Measurements from ENCODE around the gene SMG7. TPM values are rescaled to one million over a fixed set of nuclear protein-coding genes. Genes with fewer than 3 reads are reported as not detected.
A peak's percentile ranks its signal among the peaks of the same experiment; 100 is the strongest.

SMG7 gene
- total RNA-seq, 1 donor from 2014 or later: 26.4 TPM

- H3K27ac ChIP-seq: no peak overlapping the region
- peaks cover 0 to 4% of the 10 kb centered on the region in 2 donors for H3K36me3 ChIP-seq
- no peak for DNase-seq (ENCODE audit: low spot score in 2 of 2)
- H3K9me3 ChIP-seq: no peaks in the 10 kb centered on the region
- intact Hi-C loops (cut with DNase I): no loop called here
- no peaks in the 10 kb centered on the region for H3K27me3 ChIP-seq
- no peak overlapping the region for H3K4me3 ChIP-seq
- peaks cover 0 to 3% of the 10 kb centered on the region in 2 donors for H3K4me1 ChIP-seq
- no peak for TF ChIP-seq CTCF (IDR thresholded peaks at IDR 0.05)
These were observed 90.4 kb downstream of the SMG7 start for GRCh38 chr1:183562701-183563100.

GRCh38 chr1:183565261-183565660 lies 93.0 kb downstream of the SMG7 start:
- no peaks in the 10 kb centered on the region for H3K27me3 ChIP-seq
- DNase-seq (ENCODE audit: low spot score in 2 of 2): no peak

GRCh38 chr1:183566026-183566425 lies 93.7 kb downstream of the SMG7 start:
- Histone ChIP-seq H3K9me3 (no peaks in the 10 kb centered on the region), H3K4me3 (no peak overlapping the region), H3K27me3 (no peaks in the 10 kb centered on the region), H3K27ac (no peak overlapping the region), H3K4me1 (peaks cover 0 to 3% of the 10 kb centered on the region in 2 donors), H3K36me3 (no peaks in the 10 kb centered on the region)
- no peak for TF ChIP-seq CTCF (IDR thresholded peaks at IDR 0.05)
- DNase-seq (ENCODE audit: low spot score in 2 of 2): no peak
- intact Hi-C loops (cut with DNase I): no loop called here

More at GRCh38 chr1:183565261-183565660, 93.0 kb downstream of the SMG7 start:
- TF ChIP-seq CTCF (IDR thresholded peaks at IDR 0.05): no peak
- H3K27ac ChIP-seq: no peak overlapping the region
- intact Hi-C loops (cut with DNase I): no loop called here
- no peaks in the 10 kb centered on the region for H3K9me3 ChIP-seq
- H3K4me3 ChIP-seq: no peak overlapping the region
- H3K36me3 ChIP-seq: no peaks in the 10 kb centered on the region
- peaks cover 0 to 3% of the 10 kb centered on the region in 2 donors for H3K4me1 ChIP-seq

GRCh38 chr1:183567584-183567983 lies 95.3 kb downstream of the SMG7 start:
- peaks cover 0 to 3% of the 10 kb centered on the region in 2 donors for H3K4me1 ChIP-seq
- no peak overlapping the region for H3K27ac ChIP-seq
- TF ChIP-seq CTCF (IDR thresholded peaks at IDR 0.05): no peak
- no peaks in the 10 kb centered on the region for H3K9me3 ChIP-seq
- no peaks in the 10 kb centered on the region for H3K27me3 ChIP-seq
- peak in 1 of 2 donors; percentile 21 for DNase-seq (ENCODE audit: low spot score in 2 of 2)
- intact Hi-C loops (cut with DNase I): no loop called here
- no peaks in the 10 kb centered on the region for H3K36me3 ChIP-seq
- no peak overlapping the region for H3K4me3 ChIP-seq

GRCh38 chr1:183568176-183569021 lies 96.1 kb downstream of the SMG7 start:
- H3K27me3 ChIP-seq: no peaks in the 10 kb centered on the region
- intact Hi-C loops (cut with DNase I): no loop called here
- no peaks in the 10 kb centered on the region for H3K36me3 ChIP-seq
- peaks cover 0 to 3% of the 10 kb centered on the region in 2 donors for H3K4me1 ChIP-seq
- H3K4me3 ChIP-seq: no peak overlapping the region
- peak in 1 of 2 donors; percentile 41 for DNase-seq (ENCODE audit: low spot score in 2 of 2)
- no peak for TF ChIP-seq CTCF (IDR thresholded peaks at IDR 0.05)
- peak overlapping the region in 1 of 2 donors; percentile 13 for H3K27ac ChIP-seq
- H3K9me3 ChIP-seq: no peaks in the 10 kb centered on the region

Measured in ascending aorta (tissue), 2 donors.